HG03039 (cell line): Measurements from ENCODE around the gene NYAP1.
A peak's percentile ranks its signal among the peaks of the same experiment; 100 is the strongest.
"Not testable (repeated sequence)": the region's sequence is repeated elsewhere in the genome, so short reads cannot be mapped to it uniquely, and the experiment has no call there.

ENCODE experiments used
- ATAC-seq: cut with Tn5 transposase; IDR thresholded peaks from one replicate; pipeline ENCODE4 v1.9.1; 2021; ENCODE audit warnings: mild to moderate bottlenecking, moderate library complexity; ENCODE audit not compliant: unreplicated experiment

The NYAP1 gene

DNA sequence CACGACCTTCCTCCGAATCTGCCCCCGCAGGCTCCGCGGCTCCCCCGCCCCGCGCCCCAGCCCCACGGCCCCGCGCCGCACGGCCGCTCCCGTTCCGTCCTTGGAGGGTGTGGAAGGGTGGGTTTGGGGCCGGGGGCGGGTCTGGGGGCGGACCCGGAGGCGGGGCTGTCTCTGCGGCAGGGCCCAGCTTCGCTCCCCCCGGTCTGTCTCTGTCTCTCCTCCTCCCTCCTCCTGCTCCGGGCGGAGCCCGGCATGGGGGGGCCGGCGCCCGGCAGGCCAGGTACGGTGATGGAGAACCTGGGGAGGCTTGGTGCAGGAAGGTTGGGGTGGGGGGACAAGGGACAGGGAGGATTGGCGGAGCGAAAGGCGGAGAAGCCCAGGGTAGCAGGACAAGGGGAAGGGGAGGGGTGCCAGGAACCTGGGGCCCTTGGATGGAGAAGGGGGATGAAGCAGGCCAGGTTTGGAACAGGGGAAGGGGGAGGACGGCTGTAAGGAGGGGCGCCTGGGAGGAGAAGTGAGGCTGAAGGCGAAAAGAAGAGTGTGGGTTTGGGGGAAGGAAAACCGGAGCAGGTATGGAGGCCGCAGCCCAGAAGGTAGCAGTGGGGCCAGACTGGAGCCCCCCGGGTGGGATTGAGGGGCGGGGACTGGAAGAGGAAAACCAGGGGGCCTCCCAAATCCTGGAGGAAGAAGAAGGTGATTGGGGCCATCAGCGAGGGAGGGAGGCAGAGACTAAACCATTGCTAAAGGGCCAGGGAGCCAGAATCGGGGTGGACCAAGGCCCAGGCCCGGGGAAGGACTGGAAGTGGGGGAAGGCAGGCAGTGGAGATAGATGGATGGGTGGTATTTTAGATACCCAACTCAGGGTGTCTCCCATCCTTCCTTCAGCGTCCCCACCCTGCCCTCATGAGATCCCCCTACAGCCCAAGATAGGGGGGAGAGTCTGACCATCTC is at the start of gene NYAP1:
TSS of gene NYAP1 (plus strand) at position 206 of the 951 bp plus-strand sequence. CDS start 1,385 bp downstream, outside the sequence.
- peak; percentile 3 for ATAC-seq

DNA sequence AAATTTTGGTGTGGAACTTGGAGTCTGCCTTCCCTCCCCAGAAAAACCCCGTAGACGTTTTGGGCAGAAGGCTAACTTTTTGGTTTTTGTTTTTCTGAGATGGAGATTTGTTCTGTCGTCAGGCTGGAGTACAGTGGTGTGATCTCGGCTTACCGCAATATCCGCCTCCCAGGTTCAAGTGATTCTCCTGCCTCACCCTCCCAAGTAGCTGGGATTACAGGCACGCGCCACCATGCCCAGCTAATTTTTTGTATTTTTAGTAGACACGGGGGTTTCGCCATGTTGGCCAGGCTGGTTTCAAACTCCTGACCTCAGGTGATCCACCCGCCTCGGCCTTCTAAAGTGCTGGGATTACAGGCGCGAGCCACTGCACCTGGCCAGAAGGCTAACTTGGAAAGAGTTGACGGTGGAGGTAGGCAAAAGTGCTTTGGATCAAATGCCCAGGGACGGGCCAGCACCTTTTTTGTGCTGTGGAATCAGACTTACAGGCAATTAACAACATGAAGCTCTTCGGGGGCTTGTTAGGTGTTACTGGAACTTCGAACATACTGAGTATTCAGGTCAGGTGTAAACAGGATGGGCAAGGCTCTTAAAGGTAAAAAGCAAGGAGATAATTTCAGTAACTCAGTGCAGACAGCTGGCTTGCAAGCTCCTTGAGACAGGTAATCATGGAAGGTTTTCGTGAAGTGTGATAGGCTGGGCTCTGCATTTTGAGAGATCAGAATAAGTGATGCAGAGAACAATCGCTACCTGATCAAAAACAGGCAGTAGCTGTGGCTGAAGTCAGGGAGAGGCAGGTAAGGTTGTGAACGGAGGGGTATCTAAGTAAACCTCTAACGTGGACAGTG is 49.2 kb upstream of the NYAP1 start:
- no peak for ATAC-seq

- ATAC-seq: peak; percentile 23
These were observed 48.1 kb upstream of the NYAP1 start for GRCh38 chr7:100435401-100436304.

- no peak for ATAC-seq
These were observed 46.3 kb upstream of the NYAP1 start for GRCh38 chr7:100437150-100438100.

DNA sequence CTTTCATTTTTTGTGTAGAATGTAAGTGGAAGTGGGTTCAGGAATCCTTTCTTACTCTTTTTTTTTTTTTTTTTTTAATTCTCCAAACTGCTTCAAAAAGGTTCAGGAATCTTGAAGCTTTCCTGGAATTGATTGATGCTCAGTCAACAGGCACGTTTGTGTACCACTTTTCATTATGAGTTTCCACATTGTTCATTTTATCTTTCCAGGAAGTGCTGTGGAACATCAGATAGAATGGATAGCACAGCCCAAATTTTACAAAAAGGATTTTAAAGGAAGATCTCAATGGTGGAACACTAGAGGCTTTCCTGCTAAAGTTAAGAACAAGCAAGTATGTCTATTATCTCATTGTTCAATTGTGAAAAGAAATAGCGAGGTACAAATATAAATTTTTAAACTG is 45.6 kb upstream of the NYAP1 start:
- ATAC-seq: no peak

DNA sequence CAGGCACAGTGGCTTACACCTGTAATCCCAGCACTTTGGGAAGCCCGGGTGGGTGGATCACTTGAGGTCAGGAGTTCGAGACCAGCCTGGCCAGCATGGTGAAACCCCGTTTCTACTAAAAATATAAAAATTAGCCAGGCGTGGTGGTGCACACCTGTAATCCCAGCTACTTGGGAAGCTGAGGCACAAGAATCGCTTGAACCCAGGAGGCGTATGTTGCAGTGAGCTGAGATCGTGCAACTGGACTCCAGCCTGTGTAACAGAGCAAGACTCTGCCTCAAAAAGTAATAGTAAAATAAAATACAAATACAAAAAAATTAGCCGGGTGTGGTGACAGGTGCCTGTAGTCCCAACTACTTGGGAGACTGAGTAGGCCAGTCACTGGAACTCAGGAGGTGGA is 45.0 kb upstream of the NYAP1 start:
- ATAC-seq: not testable (repeated sequence)

DNA sequence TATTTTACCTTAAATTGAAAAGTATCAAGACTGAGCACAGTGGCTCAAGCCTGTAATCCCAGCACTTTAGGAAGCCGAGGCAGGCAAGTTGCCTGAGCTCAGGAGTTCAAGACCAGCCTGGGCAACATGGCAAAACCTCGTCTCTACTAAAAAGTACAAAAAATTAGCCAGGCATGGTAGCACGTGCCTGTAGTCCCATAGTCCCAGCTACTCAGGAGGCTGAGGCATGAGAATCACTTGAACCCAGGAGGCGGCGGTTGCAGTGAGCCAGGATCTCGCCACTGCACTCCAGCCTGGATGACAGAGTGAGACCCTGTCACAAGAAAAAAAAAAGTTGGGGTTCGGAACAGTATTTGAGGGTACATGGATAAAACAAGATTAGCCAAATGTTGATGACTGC is 44.5 kb upstream of the NYAP1 start:
- ATAC-seq: not testable (repeated sequence)

DNA sequence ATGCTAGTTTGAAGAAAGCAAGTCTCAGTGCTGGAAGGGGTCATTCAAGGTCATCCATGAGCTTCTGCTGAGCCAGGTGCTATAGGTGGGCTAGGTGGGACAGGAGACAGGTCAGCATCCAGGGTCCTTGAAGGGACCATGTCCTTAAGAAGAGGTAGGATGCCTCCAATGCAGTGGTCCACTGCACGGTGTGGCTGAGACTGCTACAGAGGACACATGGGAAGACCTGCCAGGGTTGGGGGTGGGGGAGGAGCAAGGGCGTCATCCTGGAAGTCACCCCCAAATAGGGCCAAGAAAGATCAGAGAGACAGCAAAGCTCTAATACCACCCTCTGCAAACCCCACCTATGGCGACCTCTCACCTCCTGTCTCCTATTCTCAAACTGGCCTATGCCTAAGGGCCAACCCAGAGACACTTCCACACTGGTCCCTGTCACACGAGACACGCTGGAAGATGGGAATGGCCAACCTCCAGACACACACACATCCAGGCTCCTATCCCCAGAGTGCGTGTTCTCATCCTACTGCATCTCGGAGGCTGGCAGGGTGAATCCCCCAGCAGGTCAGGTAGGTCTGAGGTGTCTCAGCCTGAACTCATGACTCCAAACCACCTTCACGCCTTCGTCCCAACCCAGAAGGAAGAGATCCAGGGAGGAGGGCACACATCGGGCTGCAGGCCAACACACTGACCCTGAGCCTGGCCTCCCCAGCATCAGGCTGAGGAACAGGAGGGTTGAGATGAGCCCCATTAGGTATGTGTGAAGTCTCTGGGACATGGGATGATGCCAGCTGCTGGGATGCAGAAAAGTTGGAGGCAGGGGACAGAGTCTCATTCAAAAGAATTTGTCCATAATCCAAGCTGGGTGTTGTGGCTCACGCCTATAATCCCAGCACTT is 41.8 kb upstream of the NYAP1 start:
- ATAC-seq: no peak

- ATAC-seq: no peak
These were observed 40.5 kb upstream of the NYAP1 start for GRCh38 chr7:100443096-100443840.

GRCh38 chr7:100444311-100445278 is 39.1 kb upstream of the NYAP1 start:
- no peak for ATAC-seq

GRCh38 chr7:100446040-100446439 is 37.7 kb upstream of the NYAP1 start:
- no peak for ATAC-seq

DNA sequence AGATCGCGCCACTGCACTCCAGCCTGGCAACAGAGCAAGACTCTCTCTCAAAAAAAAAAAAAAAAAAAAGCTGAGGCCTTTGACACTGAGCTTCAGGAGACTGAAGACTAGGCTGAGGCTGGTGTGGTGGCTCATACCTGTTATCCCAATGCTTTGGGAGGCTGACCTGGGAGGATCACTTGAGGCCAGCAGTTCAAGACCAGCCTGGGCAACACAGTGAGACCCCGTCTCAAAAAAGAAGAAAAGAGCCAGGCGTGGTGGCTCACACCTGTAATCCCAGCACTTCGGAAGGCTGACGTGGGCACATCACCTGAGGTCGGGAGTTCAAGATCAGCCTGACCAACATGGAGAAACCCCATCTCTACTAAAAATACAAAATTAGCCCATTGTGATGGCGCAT is 36.4 kb upstream of the NYAP1 start:
- not testable (repeated sequence) for ATAC-seq

GRCh38 chr7:100449190-100449795 is 34.4 kb upstream of the NYAP1 start:
- ATAC-seq: no peak

GRCh38 chr7:100452513-100452912 is 31.2 kb upstream of the NYAP1 start:
- no peak for ATAC-seq

DNA sequence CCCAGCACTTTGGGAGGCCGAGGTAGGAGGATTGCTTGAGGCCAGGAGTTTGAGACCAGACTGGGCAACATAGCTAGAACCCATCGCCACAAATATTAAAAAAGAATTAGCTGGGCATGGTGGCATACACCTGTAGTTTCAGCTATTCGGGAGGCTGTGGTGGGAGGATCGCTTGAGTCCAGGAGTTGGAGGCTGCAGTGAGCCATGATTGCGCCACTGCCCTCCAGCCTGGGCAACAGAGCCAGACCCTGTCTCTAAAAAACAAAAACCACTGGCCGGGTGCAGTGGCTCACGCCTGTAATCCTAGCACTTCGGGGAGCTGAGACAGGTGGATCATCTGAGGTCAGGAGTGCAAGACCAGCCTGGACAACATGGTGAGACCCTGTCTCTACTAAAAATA is 29.9 kb upstream of the NYAP1 start:
- not testable (repeated sequence) for ATAC-seq

DNA sequence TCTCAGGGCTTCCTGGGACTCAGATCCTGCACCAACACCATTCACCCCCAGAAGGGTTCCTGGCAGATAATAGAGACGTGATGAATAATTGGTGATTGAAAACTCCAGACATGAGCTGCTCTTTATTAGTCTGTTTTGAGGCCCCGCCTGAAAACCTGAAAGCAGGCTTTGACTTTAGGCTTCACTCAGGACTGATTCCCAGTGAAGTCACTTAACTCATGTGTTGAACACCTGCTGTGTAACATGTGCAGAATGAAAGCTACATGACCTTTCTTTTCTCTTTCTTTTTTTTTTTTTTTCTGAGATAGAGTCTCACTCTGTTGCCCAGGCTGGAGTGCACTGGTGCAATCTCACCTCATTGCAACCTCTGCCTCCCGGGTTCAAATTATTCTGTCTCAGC is 28.5 kb upstream of the NYAP1 start:
- no peak for ATAC-seq
